ENCODE measurements around the gene TCP1. TPM values are rescaled to one million over a fixed set of nuclear protein-coding genes. Genes with fewer than 3 reads are reported as not detected.

The TCP1 gene
- total and polyA plus RNA-seq, 8 donors: 43.7 to 91.7 (median 75.2) TPM

DNA sequence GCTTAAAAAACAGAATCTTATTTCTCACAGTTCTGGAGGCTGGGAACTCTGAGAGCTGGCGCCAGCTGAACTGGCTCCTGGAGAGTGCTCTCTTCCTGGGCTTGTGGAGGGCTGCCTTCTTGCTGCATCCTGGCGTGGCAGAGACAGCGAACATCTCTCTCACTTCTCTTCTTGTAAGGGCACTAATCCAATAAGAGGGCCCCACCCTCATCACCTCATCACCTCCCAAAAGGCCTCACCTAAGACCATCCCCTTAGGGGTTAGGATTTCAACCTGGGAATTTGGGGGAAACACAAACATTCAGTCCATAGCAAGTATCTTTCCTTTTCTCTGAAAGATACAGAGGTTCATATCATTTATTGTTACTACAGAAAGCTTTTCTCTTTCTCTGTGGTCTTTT is 34.6 kb upstream of the TCP1 start:
- DNase-seq: no peak
- TF ChIP-seq, protein P1, sequence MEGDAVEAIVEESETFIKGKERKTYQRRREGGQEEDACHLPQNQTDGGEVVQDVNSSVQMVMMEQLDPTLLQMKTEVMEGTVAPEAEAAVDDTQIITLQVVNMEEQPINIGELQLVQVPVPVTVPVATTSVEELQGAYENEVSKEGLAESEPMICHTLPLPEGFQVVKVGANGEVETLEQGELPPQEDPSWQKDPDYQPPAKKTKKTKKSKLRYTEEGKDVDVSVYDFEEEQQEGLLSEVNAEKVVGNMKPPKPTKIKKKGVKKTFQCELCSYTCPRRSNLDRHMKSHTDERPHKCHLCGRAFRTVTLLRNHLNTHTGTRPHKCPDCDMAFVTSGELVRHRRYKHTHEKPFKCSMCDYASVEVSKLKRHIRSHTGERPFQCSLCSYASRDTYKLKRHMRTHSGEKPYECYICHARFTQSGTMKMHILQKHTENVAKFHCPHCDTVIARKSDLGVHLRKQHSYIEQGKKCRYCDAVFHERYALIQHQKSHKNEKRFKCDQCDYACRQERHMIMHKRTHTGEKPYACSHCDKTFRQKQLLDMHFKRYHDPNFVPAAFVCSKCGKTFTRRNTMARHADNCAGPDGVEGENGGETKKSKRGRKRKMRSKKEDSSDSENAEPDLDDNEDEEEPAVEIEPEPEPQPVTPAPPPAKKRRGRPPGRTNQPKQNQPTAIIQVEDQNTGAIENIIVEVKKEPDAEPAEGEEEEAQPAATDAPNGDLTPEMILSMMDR (IDR thresholded peaks at IDR 0.05): no peak
- ATAC-seq: no peak
- Histone ChIP-seq H3K4me3 (no peak overlapping the region), H3K27me3 (no peaks in the 10 kb centered on the region), H3K4me1 (no peaks in the 10 kb centered on the region), H3K9me3 (no peaks in the 10 kb centered on the region), H3K36me3 (no peaks in the 10 kb centered on the region), H3K27ac (no peak overlapping the region)
- intact Hi-C loops (cut with DNase I): no loop called here
- 94 to 95% methylated on average over 3 of the region's 3 CpGs for WGBS, 2 donors
- FAIRE-seq: no peak

DNA sequence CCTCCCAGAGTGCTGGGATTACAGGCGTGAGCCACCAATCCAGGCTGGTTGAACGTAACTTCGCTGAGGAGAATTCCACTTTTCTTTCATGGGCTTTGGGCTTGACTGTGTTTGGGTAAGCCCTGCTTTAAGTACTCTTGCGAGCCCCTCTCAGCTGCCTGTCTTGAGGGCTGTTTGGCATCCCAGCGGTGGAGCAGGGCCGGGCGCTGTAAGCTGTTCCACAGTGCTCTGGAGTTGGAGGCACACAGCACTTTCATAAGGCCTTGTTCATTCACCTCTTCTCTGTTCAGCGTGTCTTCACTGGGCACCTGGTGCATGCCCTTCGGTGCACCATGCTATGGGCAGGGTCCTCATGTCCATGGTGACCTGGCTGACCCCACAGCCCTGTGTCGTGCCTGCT is 32.3 kb upstream of the TCP1 start:
- Histone ChIP-seq H3K27me3 (no peaks in the 10 kb centered on the region), H3K4me3 (no peak overlapping the region), H3K4me1 (no peaks in the 10 kb centered on the region), H3K27ac (no peak overlapping the region), H3K36me3 (no peaks in the 10 kb centered on the region), H3K9me3 (no peaks in the 10 kb centered on the region)
- no peak for FAIRE-seq
- intact Hi-C loops (cut with DNase I): no loop called here
- no peak for DNase-seq
- TF ChIP-seq, protein P1 (IDR thresholded peaks at IDR 0.05): no peak
- WGBS, 2 donors: 81 to 90% methylated on average over 10 of the region's 10 CpGs
- ATAC-seq: no peak

DNA sequence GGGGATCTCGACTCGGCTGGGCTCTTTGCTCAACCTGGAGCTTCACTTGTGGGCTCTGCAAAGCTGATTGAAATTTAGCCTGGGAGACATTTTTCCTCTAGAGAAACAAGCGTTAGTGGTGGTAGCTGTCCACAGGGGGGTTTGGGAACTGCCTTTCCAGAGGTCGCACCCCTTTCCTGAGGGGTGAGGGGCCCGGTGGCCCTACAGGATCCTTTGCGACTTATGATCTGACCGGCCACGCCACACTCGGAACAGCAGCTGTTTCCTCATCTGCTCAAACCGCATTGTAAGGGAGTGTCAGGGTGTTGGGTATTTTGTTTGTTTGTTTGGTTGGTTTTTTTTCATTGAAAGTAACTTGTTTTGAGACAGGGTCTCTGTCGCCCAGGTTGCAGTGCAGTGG is 31.7 kb upstream of the TCP1 start:
- DNase-seq: no peak
- intact Hi-C loops (cut with DNase I): no loop called here
- 75 to 85% methylated on average over 11 of the region's 11 CpGs for WGBS, 2 donors

DNA sequence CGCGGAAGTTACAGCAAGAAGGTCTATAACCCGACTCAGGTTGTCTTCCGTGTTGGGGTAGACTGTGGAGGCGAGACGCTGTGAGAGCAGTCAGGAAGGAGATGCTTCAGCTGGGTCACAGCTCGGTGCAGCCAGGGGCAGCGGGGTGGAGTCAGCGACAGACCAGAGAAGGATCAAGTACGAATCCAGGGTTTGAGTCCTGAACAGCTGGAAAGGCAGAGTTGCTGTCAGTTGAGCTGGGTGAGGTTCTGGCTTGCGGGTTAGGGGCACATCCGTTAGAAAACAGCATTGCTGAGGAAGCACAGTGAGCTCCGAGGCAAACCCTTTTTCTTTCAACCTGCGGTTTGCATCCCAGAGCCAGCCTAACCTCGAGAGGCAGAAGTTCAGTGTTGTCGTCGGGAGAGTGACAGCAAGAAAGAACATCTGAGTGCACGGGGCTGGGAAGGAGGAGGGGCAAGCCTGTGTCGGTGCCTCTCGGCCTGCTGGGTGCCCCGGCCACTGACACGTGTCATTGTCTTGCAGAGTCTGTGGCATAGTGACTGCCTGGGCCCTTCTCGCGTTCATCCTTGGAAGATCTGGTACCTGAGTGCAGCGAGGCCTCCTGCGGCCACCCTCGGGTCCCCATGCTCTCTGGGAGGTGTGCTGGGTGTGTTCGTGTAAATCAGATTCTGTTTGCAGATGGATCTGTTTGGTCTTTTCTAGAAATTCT is 30.7 kb upstream of the TCP1 start:
- FAIRE-seq: no peak
- H3K4me3 ChIP-seq: no peak overlapping the region
- H3K27ac ChIP-seq: no peak overlapping the region
- H3K36me3 ChIP-seq: no peaks in the 10 kb centered on the region
- no peaks in the 10 kb centered on the region for H3K4me1 ChIP-seq
- no peak for DNase-seq
- 68 to 79% methylated on average over 28 of the region's 28 CpGs for WGBS, 2 donors
- H3K9me3 ChIP-seq: no peaks in the 10 kb centered on the region
- TF ChIP-seq, protein P1 (IDR thresholded peaks at IDR 0.05): no peak
- peak in 2 of 4 donors; percentile 23 to 32 for ATAC-seq
- intact Hi-C loops (cut with DNase I): no loop called here
- H3K27me3 ChIP-seq: no peaks in the 10 kb centered on the region

More for the DNA sequence above, 31.7 kb upstream of the TCP1 start:
- Histone ChIP-seq H3K4me1 (no peaks in the 10 kb centered on the region), H3K36me3 (no peaks in the 10 kb centered on the region), H3K4me3 (no peak overlapping the region), H3K9me3 (no peaks in the 10 kb centered on the region), H3K27ac (no peak overlapping the region), H3K27me3 (no peaks in the 10 kb centered on the region)
- TF ChIP-seq, protein P1 (IDR thresholded peaks at IDR 0.05): no peak
- FAIRE-seq: no peak
- ATAC-seq: no peak

DNA sequence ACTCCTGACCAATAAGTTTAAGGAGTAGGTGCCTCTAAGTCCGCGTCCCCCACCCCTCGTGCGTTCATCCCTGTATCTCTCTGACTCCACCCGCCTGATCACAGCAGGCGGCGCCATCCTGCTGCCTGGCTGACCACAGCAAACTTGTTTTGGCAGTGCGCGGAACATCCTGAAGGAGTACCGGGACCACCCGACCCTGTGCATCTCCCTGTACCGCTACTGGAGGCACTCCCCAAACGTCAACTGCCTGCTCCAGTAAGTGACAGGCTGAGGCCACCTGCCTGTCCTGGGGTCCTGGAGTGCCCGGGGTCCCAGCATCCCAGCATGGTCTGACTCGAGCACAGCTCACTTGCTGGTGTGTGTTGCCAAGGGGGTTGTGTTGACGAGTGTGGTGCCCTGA is 29.7 kb upstream of the TCP1 start:
- FAIRE-seq: no peak
- TF ChIP-seq, protein P1 (IDR thresholded peaks at IDR 0.05): no peak
- H3K4me3 ChIP-seq: no peak overlapping the region
- no peak for ATAC-seq
- no peaks in the 10 kb centered on the region for H3K36me3 ChIP-seq
- H3K9me3 ChIP-seq: no peaks in the 10 kb centered on the region
- DNase-seq: no peak
- WGBS, 2 donors: 82 to 92% methylated on average over 16 of the region's 16 CpGs
- no peak overlapping the region for H3K27ac ChIP-seq
- no peaks in the 10 kb centered on the region for H3K4me1 ChIP-seq
- intact Hi-C loops (cut with DNase I): no loop called here
- H3K27me3 ChIP-seq: no peaks in the 10 kb centered on the region
